ENCODE measurements around the gene GSDME.

- TF ChIP-seq CTCF (IDR thresholded peaks at IDR 0.05 in 2 of 3, conservative IDR thresholded peaks at IDR 0.05 in 1 of 3; ENCODE audit: borderline replicate concordance in 1 of 3, insufficient read depth in 1 of 3, low read depth in 2 of 3, low read length in 2 of 3) (no peak), ZNF274 (IDR thresholded peaks at IDR 0.05; ENCODE audit: low read depth, low read length) (no peak), POLR2A (IDR thresholded peaks at IDR 0.05; ENCODE audit: borderline replicate concordance, extremely low read depth, insufficient read depth, insufficient read length) (no peak), ZFX (IDR thresholded peaks at IDR 0.05) (no peak), RAD21 (IDR thresholded peaks at IDR 0.05; ENCODE audit: low read depth) (no peak), REST (IDR thresholded peaks at IDR 0.05; ENCODE audit: low read depth) (no peak), EZH2 (IDR thresholded peaks at IDR 0.05) (no peak), ELF1 (IDR thresholded peaks at IDR 0.05; ENCODE audit: borderline replicate concordance, low read depth) (no peak), EZH2phosphoT487 (IDR thresholded peaks at IDR 0.05; ENCODE audit: borderline replicate concordance) (no peak), SRF (IDR thresholded peaks at IDR 0.05; ENCODE audit: low read depth) (no peak), ATF3 (IDR thresholded peaks at IDR 0.05) (no peak)
Observed at GRCh38 chr7:24752073-24752800, 5.0 kb downstream of the GSDME start.
